Esophagus squamous epithelium (tissue), 4 donors: Measurements from ENCODE around the gene DMKN.

Source experiments
- CTCF ChIP-seq, 6 experiments: fragments of 450-650 bp in 4 of 6; fragments of 200-600 bp in 2 of 6; sonication (generic) in 2 of 6; IDR thresholded peaks; one replicate each; pipeline ENCODE4 v1.5.1; 2016 to 2019; ENCODE audit warnings: antibody characterized with exemption in 6 of 6, mild to moderate bottlenecking in 4 of 6, moderate library complexity in 4 of 6
- POLR2A ChIP-seq, 4 donors: fragments of 450-650 bp; IDR thresholded peaks; one replicate each; pipeline ENCODE4 v1.6.1; 2017; ENCODE audit warnings: antibody characterized with exemption in 4 of 4, mild to moderate bottlenecking in 4 of 4, moderate library complexity in 3 of 4

GRCh38 chr19:35516310-35516709 lies 2.9 kb upstream of the DMKN start:
- TF ChIP-seq CTCF (IDR thresholded peaks at IDR 0.05) (no peak), POLR2A (IDR thresholded peaks at IDR 0.05) (no peak)
